ENCODE measurements around the gene SLCO2A1.

DNA sequence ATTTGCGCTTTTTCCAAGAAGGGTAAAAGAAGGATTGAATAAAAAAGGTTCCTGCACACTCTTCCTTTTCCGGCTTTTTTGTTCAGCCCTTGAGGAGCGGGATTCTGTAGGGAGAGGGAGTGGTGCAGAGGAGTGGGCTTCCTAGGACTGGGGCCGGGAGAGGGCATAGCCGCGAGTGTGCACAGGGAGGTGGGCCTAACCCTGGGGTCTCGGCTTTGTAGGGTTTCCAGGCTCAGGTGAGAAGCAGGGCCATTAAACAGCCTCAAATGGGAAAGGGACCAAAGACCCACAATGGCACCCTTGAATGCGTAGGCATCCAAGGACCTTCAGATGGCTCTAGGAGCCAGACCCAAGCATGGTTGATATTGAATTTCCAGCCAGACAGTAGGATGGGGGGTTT, 98.6 kb downstream of the SLCO2A1 start:
- TF ChIP-seq, protein P1, sequence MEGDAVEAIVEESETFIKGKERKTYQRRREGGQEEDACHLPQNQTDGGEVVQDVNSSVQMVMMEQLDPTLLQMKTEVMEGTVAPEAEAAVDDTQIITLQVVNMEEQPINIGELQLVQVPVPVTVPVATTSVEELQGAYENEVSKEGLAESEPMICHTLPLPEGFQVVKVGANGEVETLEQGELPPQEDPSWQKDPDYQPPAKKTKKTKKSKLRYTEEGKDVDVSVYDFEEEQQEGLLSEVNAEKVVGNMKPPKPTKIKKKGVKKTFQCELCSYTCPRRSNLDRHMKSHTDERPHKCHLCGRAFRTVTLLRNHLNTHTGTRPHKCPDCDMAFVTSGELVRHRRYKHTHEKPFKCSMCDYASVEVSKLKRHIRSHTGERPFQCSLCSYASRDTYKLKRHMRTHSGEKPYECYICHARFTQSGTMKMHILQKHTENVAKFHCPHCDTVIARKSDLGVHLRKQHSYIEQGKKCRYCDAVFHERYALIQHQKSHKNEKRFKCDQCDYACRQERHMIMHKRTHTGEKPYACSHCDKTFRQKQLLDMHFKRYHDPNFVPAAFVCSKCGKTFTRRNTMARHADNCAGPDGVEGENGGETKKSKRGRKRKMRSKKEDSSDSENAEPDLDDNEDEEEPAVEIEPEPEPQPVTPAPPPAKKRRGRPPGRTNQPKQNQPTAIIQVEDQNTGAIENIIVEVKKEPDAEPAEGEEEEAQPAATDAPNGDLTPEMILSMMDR (IDR thresholded peaks at IDR 0.05) = no peak
- no peak for TF ChIP-seq POLR2A (IDR thresholded peaks at IDR 0.05)
- no peak for TF ChIP-seq POLR2AphosphoS5 (IDR thresholded peaks at IDR 0.05)
